GM18505 (cell line): ENCODE data around the gene EPHX1.
"Not testable (repeated sequence)": the region's sequence is repeated elsewhere in the genome, so short reads cannot be mapped to it uniquely, and the experiment has no call there.

Experiments used
- ATAC-seq: cut with Tn5 transposase; IDR thresholded peaks from one replicate; pipeline ENCODE4 v1.9.1; 2021; ENCODE audit not compliant: unreplicated experiment
- POLR2A ChIP-seq: IDR thresholded peaks from 4 replicates; pipeline ENCODE4 v1.6.1; 2011; ENCODE audit warnings: borderline replicate concordance; ENCODE audit not compliant: insufficient read depth, insufficient read length; ENCODE audit errors: extremely low read depth

The EPHX1 gene

GRCh38 chr1:225771661-225772322, 38.1 kb upstream of the EPHX1 start:
- no peak for ATAC-seq
- TF ChIP-seq POLR2A, result no peak

GRCh38 chr1:225772323-225772768, 37.6 kb upstream of the EPHX1 start:
- no peak for TF ChIP-seq POLR2A
- no peak for ATAC-seq

- ATAC-seq, result no peak
- TF ChIP-seq POLR2A, result no peak
Measured at GRCh38 chr1:225772848-225773247, 37.1 kb upstream of the EPHX1 start.

- ATAC-seq, result no peak
- TF ChIP-seq POLR2A, result no peak
Measured at GRCh38 chr1:225774281-225775147, 35.4 kb upstream of the EPHX1 start.

GRCh38 chr1:225776294-225776693, 33.6 kb upstream of the EPHX1 start:
- TF ChIP-seq POLR2A, result no peak
- no peak for ATAC-seq

GRCh38 chr1:225777058-225777582, 32.8 kb upstream of the EPHX1 start:
- no peak for TF ChIP-seq POLR2A

GRCh38 chr1:225777583-225778336, 32.2 kb upstream of the EPHX1 start, which contains the start of gene SRP9:
Gene SRP9, plus strand, starts transcription at chr1:225777826. Its CDS starts 115 bp downstream, at chr1:225777941.
- peak; percentile 80 for TF ChIP-seq POLR2A
- peak; percentile 99 for ATAC-seq

More at GRCh38 chr1:225777058-225777582, 32.8 kb upstream of the EPHX1 start:
- peak; percentile 13 for ATAC-seq

- ATAC-seq, result no peak
- TF ChIP-seq POLR2A, result no peak
Measured at GRCh38 chr1:225778337-225778669, 31.6 kb upstream of the EPHX1 start.

GRCh38 chr1:225779165-225779564, 30.8 kb upstream of the EPHX1 start:
- not testable (repeated sequence) for ATAC-seq

GRCh38 chr1:225780134-225780533, 29.8 kb upstream of the EPHX1 start:
- ATAC-seq, result no peak
- no peak for TF ChIP-seq POLR2A

GRCh38 chr1:225780630-225781029, 29.3 kb upstream of the EPHX1 start:
- TF ChIP-seq POLR2A, result no peak
- no peak for ATAC-seq

GRCh38 chr1:225789142-225789541, 20.8 kb upstream of the EPHX1 start:
- not testable (repeated sequence) for ATAC-seq

GRCh38 chr1:225794954-225795353, 15.0 kb upstream of the EPHX1 start:
- no peak for ATAC-seq

GRCh38 chr1:225796097-225796496, 13.8 kb upstream of the EPHX1 start:
- ATAC-seq, result not testable (repeated sequence)

More at GRCh38 chr1:225794954-225795353, 15.0 kb upstream of the EPHX1 start:
- TF ChIP-seq POLR2A, result no peak

- not testable (repeated sequence) for ATAC-seq
Measured at GRCh38 chr1:225801146-225801545, 8.8 kb upstream of the EPHX1 start.
